Measurements from ENCODE around the gene FAM181B.
"Not testable (repeated sequence)": the region's sequence is repeated elsewhere in the genome, so short reads cannot be mapped to it uniquely, and the experiment has no call there.

FAM181B gene

GRCh38 chr11:82698576-82699352 is 34.9 kb downstream of the FAM181B start:
- H4K8ac ChIP-seq (ENCODE audit: low read length), result no peak overlapping the region
- no peak overlapping the region for H3K18ac ChIP-seq (ENCODE audit: low read depth in 1 of 2, low read length in 2 of 2)
- H2BK15ac ChIP-seq (ENCODE audit: low read depth, poor library complexity, severe bottlenecking), result no peak overlapping the region
- H3K27ac ChIP-seq (ENCODE audit: low read length, poor library complexity, severe bottlenecking), result no peak overlapping the region
- H2BK5ac ChIP-seq (ENCODE audit: low read depth, low read length, poor library complexity, severe bottlenecking), result no peak overlapping the region
- no peak overlapping the region for H3K4ac ChIP-seq (ENCODE audit: low read depth in 1 of 2, low read length in 2 of 2)
- no peak overlapping the region for H3K9ac ChIP-seq (ENCODE audit: low read length)
- no peak overlapping the region for H2BK12ac ChIP-seq (ENCODE audit: low read length in 2 of 2)
- DNase-seq, result no peak
- no peak overlapping the region for H2BK120ac ChIP-seq (ENCODE audit: low read depth, low read length)
- H3K23ac ChIP-seq (ENCODE audit: low read length in 2 of 2), result no peak overlapping the region
- H3K79me1 ChIP-seq (replicated peaks; ENCODE audit: low read length, poor library complexity, severe bottlenecking), result no peaks in the 10 kb centered on the region
- H4K91ac ChIP-seq (ENCODE audit: low read length), result no peak overlapping the region
- H3K4me1 ChIP-seq (ENCODE audit: control insufficient read depth, insufficient read depth, low read depth, low read length), result no peaks in the 10 kb centered on the region
- no peak overlapping the region for H2AFZ ChIP-seq (ENCODE audit: low read depth, low read length)
- H2AK5ac ChIP-seq (ENCODE audit: low read length, severe bottlenecking), result no peak overlapping the region
- no peak overlapping the region for H3K4me3 ChIP-seq (ENCODE audit: insufficient read depth in 1 of 2, low read depth in 1 of 2, low read length in 2 of 2)
- H3K14ac ChIP-seq (ENCODE audit: low read length in 2 of 2), result no peak overlapping the region
- WGBS, result 83% methylated on average over 5 of the region's 6 CpGs
- H3K4me2 ChIP-seq (ENCODE audit: low read length, poor library complexity, severe bottlenecking), result no peak overlapping the region
- no peaks in the 10 kb centered on the region for H3K36me3 ChIP-seq (ENCODE audit: control insufficient read depth in 1 of 2, insufficient read depth in 2 of 2, low read depth in 1 of 2, low read length in 2 of 2)
- H3K27me3 ChIP-seq (ENCODE audit: control insufficient read depth in 1 of 2, insufficient read depth in 1 of 2, low read length in 2 of 2), result peaks cover 16 to 18% of the 10 kb centered on the region in 2 experiments
- H3K9me3 ChIP-seq (ENCODE audit: control insufficient read depth, low read length), result no peaks in the 10 kb centered on the region

DNA sequence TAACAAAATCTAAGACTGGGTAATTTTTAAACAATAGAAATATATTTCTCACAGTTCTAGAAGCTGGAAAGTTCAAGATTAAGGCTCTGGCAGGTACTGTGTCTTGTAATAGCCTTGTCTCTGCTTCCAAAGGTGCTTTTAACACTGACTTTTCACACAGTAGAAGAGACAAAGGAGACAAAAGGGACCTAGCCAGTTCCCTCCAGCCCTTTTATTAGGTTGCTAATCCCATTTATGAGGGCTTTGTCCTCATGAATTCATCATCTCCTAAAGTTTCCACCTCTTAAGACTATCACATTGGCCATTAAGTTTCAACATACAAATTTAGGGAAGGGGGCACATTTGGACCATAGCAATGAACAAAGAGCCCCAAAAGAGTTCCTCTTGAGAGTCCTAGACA is 40.7 kb downstream of the FAM181B start:
- H4K8ac ChIP-seq (ENCODE audit: low read length), result no peak overlapping the region
- no peaks in the 10 kb centered on the region for H3K4me1 ChIP-seq (ENCODE audit: control insufficient read depth, insufficient read depth, low read depth, low read length)
- H3K14ac ChIP-seq (ENCODE audit: low read length in 2 of 2), result no peak overlapping the region

DNA sequence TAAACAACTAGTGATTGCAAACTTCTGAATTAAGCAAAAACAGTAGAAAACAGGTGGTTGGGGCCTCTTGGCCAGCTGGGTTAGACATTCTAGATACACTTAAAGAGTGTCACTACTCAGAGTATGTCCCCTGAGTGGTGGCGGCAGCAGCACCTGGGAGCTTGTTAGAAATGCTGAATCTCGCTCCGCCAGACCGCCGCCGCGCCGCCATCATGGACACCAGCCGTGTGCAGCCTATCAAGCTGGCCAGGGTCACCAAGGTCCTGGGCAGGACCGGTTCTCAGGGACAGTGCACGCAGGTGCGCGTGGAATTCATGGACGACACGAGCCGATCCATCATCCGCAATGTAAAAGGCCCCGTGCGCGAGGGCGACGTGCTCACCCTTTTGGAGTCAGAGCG is 44.3 kb downstream of the FAM181B start:
- H3K14ac ChIP-seq (ENCODE audit: low read length in 2 of 2); H3K27ac ChIP-seq (ENCODE audit: low read length, poor library complexity, severe bottlenecking); H4K8ac ChIP-seq (ENCODE audit: low read length); DNase-seq; H3K79me1 ChIP-seq (replicated peaks; ENCODE audit: low read length, poor library complexity, severe bottlenecking); H2BK12ac ChIP-seq (ENCODE audit: low read length in 2 of 2); H3K23ac ChIP-seq (ENCODE audit: low read length in 2 of 2); H2AFZ ChIP-seq (ENCODE audit: low read depth, low read length); H3K36me3 ChIP-seq (ENCODE audit: control insufficient read depth in 1 of 2, insufficient read depth in 2 of 2, low read depth in 1 of 2, low read length in 2 of 2); H2BK15ac ChIP-seq (ENCODE audit: low read depth, poor library complexity, severe bottlenecking); H3K4me1 ChIP-seq (ENCODE audit: control insufficient read depth, insufficient read depth, low read depth, low read length); H3K18ac ChIP-seq (ENCODE audit: low read depth in 1 of 2, low read length in 2 of 2); H4K91ac ChIP-seq (ENCODE audit: low read length); H3K4me3 ChIP-seq (ENCODE audit: insufficient read depth in 1 of 2, low read depth in 1 of 2, low read length in 2 of 2); H2AK5ac ChIP-seq (ENCODE audit: low read length, severe bottlenecking); H2BK5ac ChIP-seq (ENCODE audit: low read depth, low read length, poor library complexity, severe bottlenecking); H2BK120ac ChIP-seq (ENCODE audit: low read depth, low read length); H3K9ac ChIP-seq (ENCODE audit: low read length); H3K9me3 ChIP-seq (ENCODE audit: control insufficient read depth, low read length); H3K4me2 ChIP-seq (ENCODE audit: low read length, poor library complexity, severe bottlenecking); H3K4ac ChIP-seq (ENCODE audit: low read depth in 1 of 2, low read length in 2 of 2): not testable (repeated sequence)
- WGBS, result 97% methylated on average over 9 of the region's 23 CpGs
- H3K27me3 ChIP-seq (ENCODE audit: control insufficient read depth in 1 of 2, insufficient read depth in 1 of 2, low read length in 2 of 2), result peaks cover 14 to 27% of the 10 kb centered on the region in 2 experiments

More for the DNA sequence above, 40.7 kb downstream of the FAM181B start:
- Histone ChIP-seq H3K4me2 (ENCODE audit: low read length, poor library complexity, severe bottlenecking) (no peak overlapping the region), H3K79me1 (replicated peaks; ENCODE audit: low read length, poor library complexity, severe bottlenecking) (no peaks in the 10 kb centered on the region), H2BK120ac (ENCODE audit: low read depth, low read length) (no peak overlapping the region), H3K27ac (ENCODE audit: low read length, poor library complexity, severe bottlenecking) (no peak overlapping the region), H3K4me3 (ENCODE audit: insufficient read depth in 1 of 2, low read depth in 1 of 2, low read length in 2 of 2) (no peak overlapping the region), H2BK5ac (ENCODE audit: low read depth, low read length, poor library complexity, severe bottlenecking) (no peak overlapping the region), H2AK5ac (ENCODE audit: low read length, severe bottlenecking) (no peak overlapping the region), H3K27me3 (ENCODE audit: control insufficient read depth in 1 of 2, insufficient read depth in 1 of 2, low read length in 2 of 2) (peaks cover 7 to 19% of the 10 kb centered on the region in 2 experiments), H3K9ac (ENCODE audit: low read length) (no peak overlapping the region), H3K36me3 (ENCODE audit: control insufficient read depth in 1 of 2, insufficient read depth in 2 of 2, low read depth in 1 of 2, low read length in 2 of 2) (no peaks in the 10 kb centered on the region), H3K9me3 (ENCODE audit: control insufficient read depth, low read length) (no peaks in the 10 kb centered on the region), H2BK12ac (ENCODE audit: low read length in 2 of 2) (no peak overlapping the region), H3K4ac (ENCODE audit: low read depth in 1 of 2, low read length in 2 of 2) (no peak overlapping the region), H3K18ac (ENCODE audit: low read depth in 1 of 2, low read length in 2 of 2) (no peak overlapping the region), H2BK15ac (ENCODE audit: low read depth, poor library complexity, severe bottlenecking) (no peak overlapping the region), H3K23ac (ENCODE audit: low read length in 2 of 2) (no peak overlapping the region), H2AFZ (ENCODE audit: low read depth, low read length) (no peak overlapping the region), H4K91ac (ENCODE audit: low read length) (no peak overlapping the region)
- DNase-seq, result no peak

GRCh38 chr11:82686211-82686610 is 47.5 kb downstream of the FAM181B start:
- no CpG with 5 or more reads among the region's 2 CpGs for WGBS
- Histone ChIP-seq H2BK12ac (ENCODE audit: low read length in 2 of 2) (no peak overlapping the region), H3K27ac (ENCODE audit: low read length, poor library complexity, severe bottlenecking) (no peak overlapping the region), H3K23ac (ENCODE audit: low read length in 2 of 2) (no peak overlapping the region), H3K9ac (ENCODE audit: low read length) (no peak overlapping the region), H3K4me1 (ENCODE audit: control insufficient read depth, insufficient read depth, low read depth, low read length) (no peaks in the 10 kb centered on the region), H2AK5ac (ENCODE audit: low read length, severe bottlenecking) (no peak overlapping the region), H3K4me2 (ENCODE audit: low read length, poor library complexity, severe bottlenecking) (no peak overlapping the region), H4K91ac (ENCODE audit: low read length) (no peak overlapping the region), H3K9me3 (ENCODE audit: control insufficient read depth, low read length) (no peaks in the 10 kb centered on the region), H2AFZ (ENCODE audit: low read depth, low read length) (no peak overlapping the region), H3K18ac (ENCODE audit: low read depth in 1 of 2, low read length in 2 of 2) (no peak overlapping the region), H3K36me3 (ENCODE audit: control insufficient read depth in 1 of 2, insufficient read depth in 2 of 2, low read depth in 1 of 2, low read length in 2 of 2) (no peaks in the 10 kb centered on the region), H2BK5ac (ENCODE audit: low read depth, low read length, poor library complexity, severe bottlenecking) (no peak overlapping the region), H4K8ac (ENCODE audit: low read length) (no peak overlapping the region), H3K4ac (ENCODE audit: low read depth in 1 of 2, low read length in 2 of 2) (no peak overlapping the region), H3K4me3 (ENCODE audit: insufficient read depth in 1 of 2, low read depth in 1 of 2, low read length in 2 of 2) (no peak overlapping the region), H3K27me3 (ENCODE audit: control insufficient read depth in 1 of 2, insufficient read depth in 1 of 2, low read length in 2 of 2) (peaks cover 8 to 18% of the 10 kb centered on the region in 2 experiments), H3K79me1 (replicated peaks; ENCODE audit: low read length, poor library complexity, severe bottlenecking) (no peaks in the 10 kb centered on the region), H3K14ac (ENCODE audit: low read length in 2 of 2) (no peak overlapping the region), H2BK15ac (ENCODE audit: low read depth, poor library complexity, severe bottlenecking) (no peak overlapping the region), H2BK120ac (ENCODE audit: low read depth, low read length) (no peak overlapping the region)
- DNase-seq, result no peak

Measured in mesenchymal stem cell (in vitro differentiated cells and primary cell).